Endothelial cell of umbilical vein (primary cell): ENCODE data around the gene PRDM11. TPM values are rescaled to one million over a fixed set of nuclear protein-coding genes. Genes with fewer than 3 reads are reported as not detected.

Experiments
- BruUV-seq: library from RNA; stranded (reverse); fragments of 400-500 nt; replicated peaks from 2 replicates; lab custom pipeline; 2021; lab: Mats Ljungman, UMichigan
- CTCF ChIA-PET: fragments of 300-600, 350-600 bp; sonication (Branson Sonifier 250); formaldehyde crosslinking; loops from one replicate; lab custom pipeline; 2021; ENCODE audit warnings: antibody characterized with exemption, inconsistent platforms; lab: Charles Lee
- POLR2A ChIA-PET: fragments of 300-600, 350-600 bp; sonication (Branson Sonifier 250); formaldehyde crosslinking; loops from one replicate; lab custom pipeline; 2021; ENCODE audit warnings: antibody characterized with exemption, inconsistent platforms; lab: Charles Lee
- DNase-seq: peaks from one replicate; pipeline ENCODE4 v3.0.0-alpha.2; 2011; ENCODE audit warnings: low read depth, low spot score
- FAIRE-seq: peaks from 2 replicates; lab custom pipeline; 2011; peaks lifted over from hg19 to GRCh38; lab: Jason Lieb, UNC
- H2AFZ ChIP-seq: 2 replicates; pipeline ENCODE4 v1.6.0; 2012; ENCODE audit warnings: low read depth, low read length, control low read depth, inconsistent platforms
- H3K27ac ChIP-seq: 2 replicates; pipeline ENCODE4 v1.5.1; 2011; ENCODE audit warnings: low read depth, mild to moderate bottlenecking, control low read depth, low read length, moderate library complexity; ENCODE audit not compliant: insufficient read depth
- H3K27me3 ChIP-seq, 2 experiments: 2 replicates each; pipeline versions ENCODE4 v1.6.0 to v1.6.1; 2011; ENCODE audit warnings: low read length in 2 of 2, mixed read lengths in 1 of 2; ENCODE audit not compliant: control insufficient read depth in 2 of 2, insufficient read depth in 2 of 2
- H3K36me3 ChIP-seq, 2 experiments: 2 replicates in 1 of 2; 3 replicates in 1 of 2; pipeline ENCODE4 v1.5.1; 2011; ENCODE audit warnings: low read length in 2 of 2, mild to moderate bottlenecking in 1 of 2, moderate library complexity in 1 of 2; ENCODE audit not compliant: control insufficient read depth in 2 of 2, insufficient read depth in 2 of 2; ENCODE audit errors: extremely low read depth in 1 of 2
- H3K4me1 ChIP-seq: 3 replicates; pipeline ENCODE4 v1.5.1; 2011; ENCODE audit warnings: mild to moderate bottlenecking, low read length; ENCODE audit not compliant: control insufficient read depth, insufficient read depth; ENCODE audit errors: extremely low read depth
- H3K4me2 ChIP-seq: 2 replicates; pipeline ENCODE4 v1.6.1; 2011; ENCODE audit warnings: low read length, control low read depth, mixed read lengths; ENCODE audit not compliant: insufficient read depth
- H3K4me3 ChIP-seq, 3 experiments: fragments of 200-600 bp in 1 of 3; sonication (generic), shearing (Covaris generic) in 1 of 3; replicated peaks in 1 of 3; 2 replicates each; pipeline ENCODE4 v1.5.1; 2011 to 2016; ENCODE audit warnings: control low read depth in 3 of 3, low read length in 3 of 3, mild to moderate bottlenecking in 2 of 3, inconsistent platforms in 1 of 3, low read depth in 1 of 3, moderate library complexity in 1 of 3; ENCODE audit not compliant: insufficient read depth in 1 of 3
- H3K79me2 ChIP-seq: 2 replicates; pipeline ENCODE4 v1.6.0; 2012; ENCODE audit warnings: low read length, inconsistent platforms; ENCODE audit not compliant: control insufficient read depth, insufficient read depth
- H3K9ac ChIP-seq: replicated peaks from 2 replicates; pipeline ENCODE3; 2011; ENCODE audit warnings: low read length, control low read depth; ENCODE audit not compliant: insufficient read depth; ENCODE audit errors: extremely low read depth
- H3K9me1 ChIP-seq: replicated peaks from 3 replicates; pipeline ENCODE4 v1.6.0; 2011; ENCODE audit warnings: mild to moderate bottlenecking, low read length; ENCODE audit not compliant: control insufficient read depth, insufficient read depth; ENCODE audit errors: extremely low read depth
- H3K9me3 ChIP-seq: replicated peaks from 2 replicates; pipeline ENCODE4 v1.5.1; 2012; ENCODE audit warnings: low read length, inconsistent platforms; ENCODE audit not compliant: control insufficient read depth, insufficient read depth
- H4K20me1 ChIP-seq: replicated peaks from 2 replicates; pipeline ENCODE3; 2011; ENCODE audit warnings: mild to moderate bottlenecking, low read length; ENCODE audit not compliant: control insufficient read depth, insufficient read depth; ENCODE audit errors: extremely low read depth
- CTCF ChIP-seq, 2 donors: IDR thresholded peaks; 1 replicate in 1 of 2; 2 replicates in 1 of 2; pipeline ENCODE4 v1.5.1; 2011; ENCODE audit warnings: low read length in 2 of 2, mild to moderate bottlenecking in 2 of 2, moderate library complexity in 2 of 2, control low read depth in 1 of 2, inconsistent platforms in 1 of 2, low read depth in 1 of 2; ENCODE audit not compliant: insufficient read depth in 1 of 2; ENCODE audit errors: extremely low read depth in 1 of 2
- EZH2 ChIP-seq: IDR thresholded peaks from 2 replicates; pipeline ENCODE4 v1.6.1; 2012; ENCODE audit warnings: borderline replicate concordance, low read depth, mild to moderate bottlenecking, moderate library complexity, low read length, inconsistent platforms; ENCODE audit not compliant: severe bottlenecking
- FOS ChIP-seq: IDR thresholded peaks from 2 replicates; pipeline ENCODE4 v1.6.1; 2011; ENCODE audit warnings: mild to moderate bottlenecking, low read length, moderate library complexity, borderline replicate concordance; ENCODE audit not compliant: insufficient read depth
- GATA2 ChIP-seq: IDR thresholded peaks from 2 replicates; pipeline ENCODE4 v1.7.0; 2011; ENCODE audit warnings: low read depth, mild to moderate bottlenecking, moderate library complexity, mixed read lengths, low read length; ENCODE audit not compliant: insufficient read length, insufficient read depth
- JUN ChIP-seq: IDR thresholded peaks from 2 replicates; pipeline ENCODE4 v1.6.1; 2011; ENCODE audit warnings: borderline replicate concordance, low read depth; ENCODE audit not compliant: insufficient read length, insufficient read depth
- MAX ChIP-seq: IDR thresholded peaks from 2 replicates; pipeline ENCODE4 v1.6.1; 2011; ENCODE audit not compliant: insufficient read depth, insufficient read length
- MYC ChIP-seq: IDR thresholded peaks from one replicate; pipeline ENCODE4 v1.6.1; 2011; ENCODE audit warnings: mild to moderate bottlenecking, low read depth, low read length
- POLR2A ChIP-seq: IDR thresholded peaks from 2 replicates; pipeline ENCODE4 v1.6.1; 2012; ENCODE audit warnings: low read depth, mild to moderate bottlenecking, control low read depth, low read length
- POLR2AphosphoS5 ChIP-seq: IDR thresholded peaks from 2 replicates; pipeline ENCODE4 v1.6.1; 2012; ENCODE audit warnings: low read depth, mild to moderate bottlenecking, control low read depth, low read length, moderate library complexity; ENCODE audit not compliant: insufficient read depth
- dilution Hi-C: fragments of 300-500 bp; cut with MboI; formaldehyde crosslinking; loops from one replicate; pipeline ENCODE4 v1.15.0; 2019; ENCODE audit warnings: low sequenced_read_pairs; ENCODE audit not compliant: extremely low pct_ligation_motif_present
- intact Hi-C: fragments of 100-400 bp; cut with micrococcal nuclease; formaldehyde crosslinking; loops from one replicate; pipeline ENCODE4 v1.10.0; 2022
- polyA plus RNA-seq, 4 experiments: library from polyadenylated mRNA; depleted of rRNA in 3 of 4; stranded (reverse) in 3 of 4; unstranded in 1 of 4; fragments of >200 nt; gene quantifications; 2 replicates each; pipeline versions ENCODE4 v1.2.1 to v1.2.3, GENCODE V29; 2011 to 2012; ENCODE audit warnings: missing spikeins in 1 of 4
- total RNA-seq: library from RNA; stranded (reverse); gene quantifications from 2 replicates; pipeline ENCODE4 v1.2.3, GENCODE V29; 2021

Gene PRDM11
- total and polyA plus RNA-seq, 2 donors (not counting 3 experiments of a cell fraction or from before 2014, with no cell fraction given): 6.9 to 14.1 TPM

GRCh38 chr11:45143494-45143893 lies 2.9 kb upstream of the PRDM11 start:
- FAIRE-seq (no peak), DNase-seq (no peak)
- Histone ChIP-seq H3K4me2 (no peak overlapping the region), H3K27ac (no peak overlapping the region), H3K9ac (no peak overlapping the region), H2AFZ (no peak overlapping the region), H3K36me3 (no peaks in the 10 kb centered on the region), H3K9me1 (no peaks in the 10 kb centered on the region), H3K9me3 (no peaks in the 10 kb centered on the region), H3K4me3 (no peak overlapping the region), H3K27me3 (peaks cover 16 to 41% of the 10 kb centered on the region in 2 experiments), H4K20me1 (no peaks in the 10 kb centered on the region), H3K4me1 (peaks cover 17% of the 10 kb centered on the region), H3K79me2 (no peaks in the 10 kb centered on the region)
- ChIA-PET CTCF (interaction anchor here (2.1 kb wide), 1 partner anchor 33 kb away, joined by 14 read pairs; no protein-coding TSS in a partner anchor), POLR2A (no interaction called here)
- dilution Hi-C loops (no loop called here), intact Hi-C loops (no loop called here)
- BruUV-seq: no TSS peak
- TF ChIP-seq GATA2 (no peak), POLR2AphosphoS5 (no peak), MAX (no peak), POLR2A (no peak), JUN (no peak), CTCF (IDR thresholded peaks at IDR 0.05; ENCODE audit: extremely low read depth in 1 of 2, insufficient read depth in 1 of 2, low read depth in 1 of 2, low read length in 2 of 2) (no peak), EZH2 (no peak), MYC (no peak), FOS (no peak)
